Activated CD8-positive, alpha-beta memory T cell treated with anti-CD3 and anti-CD28 coated beads, Interleukin-2, amount 10 ng/mL, durations not matched to agents 7 days and 5 days (primary cell): Measurements from ENCODE around the gene GNPTAB. TPM values are rescaled to one million over a fixed set of nuclear protein-coding genes. Genes with fewer than 3 reads are reported as not detected.

Experiments used
- ATAC-seq: fragments of 150-1000 bp; cut with Tn5 transposase; one replicate; pipeline ENCODE4 v1.10.0; 2021; ENCODE audit warnings: moderate library complexity
- CTCF ChIA-PET: fragments of 350-600 bp; sonication (Branson Sonifier 250); formaldehyde crosslinking; loops from one replicate; lab custom pipeline; 2021; ENCODE audit warnings: antibody characterized with exemption; lab: Charles Lee
- DNase-seq: peaks from one replicate; pipeline ENCODE4 v3.0.0-alpha.2; 2020
- H3K27ac Mint-ChIP-seq: one replicate; pipeline ENCODE4 v1.8.0; 2021; ENCODE audit warnings: mild to moderate bottlenecking, mixed read lengths
- H3K27me3 Mint-ChIP-seq: one replicate; pipeline ENCODE4 v1.8.0; 2021; ENCODE audit warnings: mixed read lengths
- H3K36me3 Mint-ChIP-seq: one replicate; pipeline ENCODE4 v1.8.0; 2021; ENCODE audit warnings: mild to moderate bottlenecking, mixed read lengths
- H3K4me1 Mint-ChIP-seq: one replicate; pipeline ENCODE4 v1.8.0; 2021; ENCODE audit warnings: mixed read lengths
- H3K4me3 Mint-ChIP-seq: one replicate; pipeline ENCODE4 v1.8.0; 2021; ENCODE audit warnings: mild to moderate bottlenecking, moderate library complexity, mixed read lengths
- H3K9me3 Mint-ChIP-seq: one replicate; pipeline ENCODE4 v1.8.0; 2022; ENCODE audit warnings: low read depth, mixed read lengths
- total RNA-seq, 2 experiments: library from RNA; stranded (reverse); gene quantifications; one replicate each; pipeline ENCODE4 v1.2.3, GENCODE V29; 2021

The GNPTAB gene
- total RNA-seq, 2 experiments from 2014 or later: 111 to 156 TPM

DNA sequence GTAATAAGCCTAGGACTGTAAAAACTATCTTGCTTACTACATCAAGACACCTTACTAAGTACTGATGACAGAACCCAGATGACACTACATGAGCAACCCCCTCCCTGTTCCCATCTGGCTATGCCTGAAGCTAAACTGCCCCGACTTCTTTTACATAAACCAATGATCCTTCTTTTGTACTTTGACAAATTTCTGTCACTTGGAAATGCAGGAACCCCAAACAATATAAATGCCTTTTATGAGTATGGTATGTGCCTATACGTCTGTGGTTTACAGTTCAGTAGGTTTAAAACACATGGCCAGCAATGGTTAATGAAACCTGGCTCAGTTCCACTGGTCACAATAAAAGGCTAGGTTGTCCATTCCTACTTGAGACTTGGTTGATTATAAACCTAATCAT, 97.6 kb downstream of the GNPTAB start:
- Mint-ChIP-seq H3K9me3 (no peaks in the 10 kb centered on the region), H3K27ac (no peak overlapping the region), H3K4me3 (no peak overlapping the region), H3K27me3 (no peaks in the 10 kb centered on the region), H3K36me3 (peaks cover 5% of the 10 kb centered on the region), H3K4me1 (no peaks in the 10 kb centered on the region)
- no peak for DNase-seq
- CTCF ChIA-PET: no interaction called here
- ATAC-seq: no peak

DNA sequence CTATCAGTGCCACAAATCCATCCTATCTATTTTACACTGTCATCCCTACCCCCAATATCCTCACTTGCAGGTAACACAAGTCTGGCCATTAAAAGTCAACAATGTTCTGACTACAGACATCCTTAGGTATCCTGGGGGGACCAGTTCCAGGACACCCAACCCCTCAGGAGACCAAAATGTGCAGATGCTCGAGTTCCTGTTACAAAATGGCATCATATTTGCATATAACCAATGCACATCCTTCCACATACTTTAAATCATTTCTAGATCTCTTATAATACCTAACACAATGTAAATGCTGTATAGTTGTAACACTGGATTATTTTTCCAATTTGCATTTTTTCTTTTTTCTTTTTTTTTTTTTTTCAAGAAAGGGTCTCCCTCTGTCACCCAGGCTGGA, 98.4 kb downstream of the GNPTAB start:
- ATAC-seq (no peak), DNase-seq (no peak)
- H3K4me3 Mint-ChIP-seq: no peak overlapping the region
- CTCF ChIA-PET: no interaction called here
- H3K4me1 Mint-ChIP-seq: no peaks in the 10 kb centered on the region
- H3K9me3 Mint-ChIP-seq: no peaks in the 10 kb centered on the region
- H3K27ac Mint-ChIP-seq: no peak overlapping the region
- peaks cover 5% of the 10 kb centered on the region for H3K36me3 Mint-ChIP-seq
- H3K27me3 Mint-ChIP-seq: no peaks in the 10 kb centered on the region

DNA sequence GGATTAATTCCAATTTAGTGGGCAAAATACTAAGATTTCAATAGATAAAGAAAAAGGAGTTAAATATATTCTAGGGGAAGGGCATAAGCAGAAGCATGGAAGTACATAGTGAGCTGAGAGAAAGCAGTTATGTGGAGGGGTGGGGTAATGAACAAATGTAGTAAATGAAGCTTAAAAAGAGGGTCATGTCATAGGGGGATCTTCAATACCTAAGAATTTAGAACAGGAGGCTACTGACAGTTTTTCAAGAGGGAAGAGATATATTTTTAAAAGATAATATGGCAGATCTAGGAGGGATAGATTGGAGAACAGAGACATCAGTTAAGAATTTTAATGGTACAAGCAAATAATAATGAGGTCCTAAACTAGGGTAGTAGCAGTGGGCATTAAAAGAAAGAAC, 100.9 kb downstream of the GNPTAB start:
- no peak for DNase-seq
- Mint-ChIP-seq H3K27ac (no peak overlapping the region), H3K4me3 (no peak overlapping the region), H3K4me1 (peaks cover 5% of the 10 kb centered on the region), H3K27me3 (no peaks in the 10 kb centered on the region), H3K36me3 (peaks cover 13% of the 10 kb centered on the region), H3K9me3 (no peaks in the 10 kb centered on the region)
- CTCF ChIA-PET: no interaction called here
- no peak for ATAC-seq

DNA sequence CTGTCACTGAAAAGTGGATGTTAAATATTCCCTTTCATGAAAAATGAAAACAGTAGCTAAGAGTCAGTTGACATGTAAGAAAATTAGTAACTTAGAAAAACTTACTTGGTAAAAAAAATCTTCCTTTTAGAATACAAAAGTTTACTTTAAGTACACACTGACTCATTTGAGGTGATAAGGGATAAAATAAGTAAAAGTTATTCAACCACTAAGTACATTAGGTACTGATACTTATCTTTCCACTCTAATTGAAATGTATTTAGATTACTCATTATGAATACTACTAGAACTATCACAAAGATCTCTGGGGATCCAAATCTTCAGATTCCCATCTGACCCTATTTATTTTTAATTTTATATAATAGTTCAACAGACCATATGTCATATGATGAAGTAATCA, 103.7 kb downstream of the GNPTAB start:
- no peak overlapping the region for H3K27ac Mint-ChIP-seq
- CTCF ChIA-PET: no interaction called here
- H3K36me3 Mint-ChIP-seq: peaks cover 11% of the 10 kb centered on the region
- H3K27me3 Mint-ChIP-seq: no peaks in the 10 kb centered on the region
- H3K4me3 Mint-ChIP-seq: no peak overlapping the region
- no peak for DNase-seq
- ATAC-seq: no peak
- H3K9me3 Mint-ChIP-seq: no peaks in the 10 kb centered on the region
- H3K4me1 Mint-ChIP-seq: peaks cover 5% of the 10 kb centered on the region

DNA sequence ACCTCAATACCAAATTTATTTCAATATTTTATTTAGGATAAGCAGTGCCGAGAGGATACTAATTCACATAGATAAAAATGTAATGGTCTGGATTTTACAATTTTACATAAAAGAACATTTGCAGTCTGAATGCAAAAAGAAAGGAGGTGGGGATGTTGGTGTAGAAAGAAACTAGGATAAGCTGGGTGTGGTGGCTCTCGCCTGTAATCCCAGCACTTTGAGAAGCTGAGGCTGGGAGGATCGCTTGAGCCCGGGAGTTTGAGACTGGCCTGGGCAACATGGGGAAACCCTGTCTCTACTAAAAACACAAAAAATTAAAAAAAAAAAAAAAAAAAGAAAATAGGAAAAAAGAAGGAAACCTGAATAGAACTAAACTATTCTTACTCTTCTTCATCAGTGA, 108.4 kb downstream of the GNPTAB start:
- peaks cover 19% of the 10 kb centered on the region for H3K36me3 Mint-ChIP-seq
- DNase-seq: no peak
- CTCF ChIA-PET: interaction anchor here (1.1 to 1.7 kb wide), 2 partner anchors 37 to 118 kb away, joined by 5 to 6 read pairs; no protein-coding TSS in a partner anchor

DNA sequence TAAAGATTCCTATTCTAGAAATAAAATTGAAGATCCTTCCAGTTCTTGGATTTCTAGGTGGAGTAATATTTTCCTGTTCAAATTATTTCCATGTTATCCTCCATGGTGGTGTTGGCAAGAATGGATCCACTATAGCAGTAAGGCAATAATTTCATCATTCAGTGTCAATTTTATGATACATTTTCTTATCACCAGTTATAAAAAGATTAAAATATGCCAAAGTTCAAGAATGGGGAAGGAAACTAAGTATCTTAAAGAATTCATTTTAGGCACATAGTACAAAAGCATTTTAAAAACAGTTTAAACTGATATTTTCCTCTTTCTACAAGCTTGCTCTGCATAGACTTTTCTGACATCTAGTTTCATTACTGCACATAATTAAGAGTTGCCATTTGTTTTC, 110.6 kb downstream of the GNPTAB start:
- H3K36me3 Mint-ChIP-seq: peaks cover 13% of the 10 kb centered on the region
- H3K4me1 Mint-ChIP-seq: no peaks in the 10 kb centered on the region
- no peaks in the 10 kb centered on the region for H3K9me3 Mint-ChIP-seq
- DNase-seq (no peak), ATAC-seq (no peak)
- H3K4me3 Mint-ChIP-seq: no peak overlapping the region
- H3K27me3 Mint-ChIP-seq: no peaks in the 10 kb centered on the region
- no peak overlapping the region for H3K27ac Mint-ChIP-seq
- CTCF ChIA-PET: interaction anchor here (1.0 to 1.1 kb wide), 2 partner anchors 50 to 111 kb away, joined by 3 read pairs; no protein-coding TSS in a partner anchor

More for the DNA sequence above, 108.4 kb downstream of the GNPTAB start:
- Mint-ChIP-seq H3K4me3 (no peak overlapping the region), H3K27ac (no peak overlapping the region), H3K27me3 (no peaks in the 10 kb centered on the region), H3K4me1 (peaks cover 5% of the 10 kb centered on the region), H3K9me3 (no peaks in the 10 kb centered on the region)
- ATAC-seq: no peak

DNA sequence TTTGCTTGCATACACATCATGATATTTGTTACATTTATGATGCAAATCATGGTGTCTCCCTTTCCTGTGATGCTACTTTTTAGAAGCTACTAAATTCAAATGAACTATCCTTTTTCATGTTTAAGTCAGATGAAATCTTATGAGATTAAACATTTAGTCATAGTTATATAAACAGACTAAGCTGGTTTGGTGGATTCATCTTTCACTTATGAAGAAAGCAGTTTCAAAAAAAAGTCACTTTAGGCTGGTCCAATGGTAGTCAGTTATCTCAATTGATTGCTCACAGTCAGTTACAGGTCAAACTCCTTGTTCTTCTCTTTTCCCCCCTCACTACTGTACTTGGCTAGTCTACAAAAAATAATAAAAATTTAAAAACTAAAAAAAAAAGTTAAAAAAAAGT, 111.2 kb downstream of the GNPTAB start:
- no peaks in the 10 kb centered on the region for H3K9me3 Mint-ChIP-seq
- CTCF ChIA-PET: interaction anchor here (1.0 to 1.1 kb wide), 2 partner anchors 49 to 112 kb away, joined by 3 read pairs; no protein-coding TSS in a partner anchor
- H3K27ac Mint-ChIP-seq: no peak overlapping the region

DNA sequence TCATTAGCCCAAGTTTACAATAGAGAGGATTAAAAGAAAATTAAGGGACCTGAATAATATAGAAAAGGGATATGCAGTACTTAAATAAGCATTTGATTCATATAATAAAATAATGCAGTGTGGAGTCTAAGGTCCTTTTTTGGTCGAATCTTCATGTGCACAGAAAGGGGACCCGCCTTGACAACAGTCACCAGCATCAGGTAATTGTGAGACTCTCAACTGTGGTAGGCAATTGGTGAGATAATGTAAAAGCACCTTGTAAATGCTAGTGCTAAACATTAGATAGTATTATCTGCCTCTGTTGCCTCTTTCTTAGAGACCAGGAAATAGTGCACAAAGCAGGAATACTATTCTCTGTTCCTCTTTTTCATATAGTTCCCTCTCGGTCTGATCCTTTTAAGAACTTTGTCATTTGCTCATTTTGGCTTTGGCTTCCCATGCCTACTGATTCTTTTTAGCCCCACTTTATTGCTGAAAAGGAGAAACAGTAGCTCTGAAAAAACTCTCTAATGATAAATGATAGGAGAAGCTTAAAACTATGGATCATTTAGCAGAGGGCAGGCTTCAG, 115.8 kb downstream of the GNPTAB start:
- Mint-ChIP-seq H3K36me3 (peaks cover 7% of the 10 kb centered on the region), H3K4me3 (no peak overlapping the region), H3K27me3 (no peaks in the 10 kb centered on the region), H3K9me3 (no peaks in the 10 kb centered on the region), H3K4me1 (peaks cover 6% of the 10 kb centered on the region), H3K27ac (no peak overlapping the region)
- DNase-seq (no peak), ATAC-seq (no peak)
- CTCF ChIA-PET: no interaction called here

More for the DNA sequence above, 111.2 kb downstream of the GNPTAB start:
- Mint-ChIP-seq H3K36me3 (peaks cover 12% of the 10 kb centered on the region), H3K4me1 (no peaks in the 10 kb centered on the region), H3K4me3 (no peak overlapping the region), H3K27me3 (no peaks in the 10 kb centered on the region)
- no peak for ATAC-seq
- DNase-seq: no peak

DNA sequence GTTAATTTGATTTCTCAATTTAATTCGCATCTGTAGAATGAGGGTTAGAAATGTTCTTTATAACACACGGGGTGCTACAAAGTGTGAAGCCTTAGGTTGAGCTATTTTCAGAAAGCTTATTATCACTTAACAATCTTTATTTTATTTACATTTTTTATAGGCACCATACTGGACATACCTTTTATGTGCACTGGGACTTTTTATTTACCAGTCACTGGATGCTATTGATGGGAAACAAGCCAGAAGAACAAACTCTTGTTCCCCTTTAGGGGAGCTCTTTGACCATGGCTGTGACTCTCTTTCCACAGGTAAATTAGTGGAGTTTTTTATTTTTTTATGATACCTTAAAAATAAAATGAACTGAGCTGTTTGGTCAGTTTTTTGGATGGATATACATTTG, 116.8 kb downstream of the GNPTAB start:
- Mint-ChIP-seq H3K4me1 (peaks cover 12% of the 10 kb centered on the region), H3K27me3 (no peaks in the 10 kb centered on the region), H3K9me3 (no peaks in the 10 kb centered on the region), H3K36me3 (peaks cover 7% of the 10 kb centered on the region), H3K4me3 (no peak overlapping the region), H3K27ac (no peak overlapping the region)
- ATAC-seq (no peak), DNase-seq (no peak)
- CTCF ChIA-PET: interaction anchor here (1.3 kb wide), 1 partner anchor 14 kb away, joined by 4 read pairs; no protein-coding TSS in a partner anchor

DNA sequence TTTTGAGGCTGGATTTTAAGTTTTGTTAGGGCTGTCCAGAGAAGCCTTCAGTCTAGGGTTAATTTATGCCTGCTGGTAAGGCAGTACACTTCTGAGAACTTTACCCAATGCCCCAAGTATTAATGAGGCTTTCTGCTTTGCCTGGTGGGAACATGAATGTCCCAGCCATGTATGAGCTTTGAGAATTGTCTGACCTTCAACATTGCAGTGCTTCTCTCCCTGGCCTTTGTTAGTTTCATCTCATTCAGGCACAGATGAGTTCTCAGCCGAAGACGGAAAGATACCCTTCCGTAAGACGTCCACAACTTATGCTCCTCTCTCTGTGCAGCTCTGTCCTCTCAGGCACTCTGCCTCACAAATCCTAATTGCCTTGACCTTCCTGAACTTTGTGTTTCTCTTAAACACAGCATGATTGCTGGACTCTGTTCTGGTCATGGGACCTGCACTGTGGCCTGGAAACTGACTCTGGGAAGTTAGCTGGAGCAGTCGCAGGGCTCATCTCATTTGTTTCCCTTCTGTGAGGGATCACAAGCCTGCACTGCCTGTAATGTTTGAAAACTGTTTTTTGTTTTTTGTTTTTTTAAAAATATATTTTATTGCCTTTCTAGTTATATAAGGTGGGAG, 117.6 kb downstream of the GNPTAB start:
- CTCF ChIA-PET: interaction anchor here (1.3 kb wide), 1 partner anchor 13 kb away, joined by 4 read pairs; no protein-coding TSS in a partner anchor
- Mint-ChIP-seq H3K36me3 (peaks cover 5% of the 10 kb centered on the region), H3K4me1 (peaks cover 14% of the 10 kb centered on the region), H3K27ac (no peak overlapping the region), H3K27me3 (no peaks in the 10 kb centered on the region), H3K9me3 (no peaks in the 10 kb centered on the region), H3K4me3 (no peak overlapping the region)
- ATAC-seq (no peak), DNase-seq (no peak)

DNA sequence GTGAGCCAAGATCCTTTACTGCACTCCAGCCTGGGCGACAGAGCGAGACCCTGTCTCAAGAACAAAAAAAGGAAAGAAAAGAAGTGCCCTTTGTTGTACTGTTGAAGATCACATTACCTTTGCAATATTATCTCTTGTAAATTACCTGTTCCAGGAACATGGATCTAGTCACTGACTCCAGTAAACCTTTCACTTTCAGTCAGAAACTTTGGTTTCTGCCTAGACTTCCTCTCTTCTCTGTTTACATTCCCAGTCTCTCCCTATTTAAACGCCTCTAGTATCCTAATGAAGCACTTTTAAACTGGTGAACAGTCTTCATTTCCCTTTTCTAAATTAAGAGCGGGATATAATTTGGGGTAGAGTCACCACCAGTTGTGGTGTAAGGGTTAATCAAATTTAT, 120.5 kb downstream of the GNPTAB start:
- Mint-ChIP-seq H3K4me1 (peaks cover 14% of the 10 kb centered on the region), H3K27me3 (no peaks in the 10 kb centered on the region), H3K9me3 (no peaks in the 10 kb centered on the region), H3K27ac (no peak overlapping the region), H3K4me3 (no peak overlapping the region), H3K36me3 (peaks cover 1% of the 10 kb centered on the region)
- DNase-seq (no peak), ATAC-seq (no peak)
- CTCF ChIA-PET: no interaction called here

DNA sequence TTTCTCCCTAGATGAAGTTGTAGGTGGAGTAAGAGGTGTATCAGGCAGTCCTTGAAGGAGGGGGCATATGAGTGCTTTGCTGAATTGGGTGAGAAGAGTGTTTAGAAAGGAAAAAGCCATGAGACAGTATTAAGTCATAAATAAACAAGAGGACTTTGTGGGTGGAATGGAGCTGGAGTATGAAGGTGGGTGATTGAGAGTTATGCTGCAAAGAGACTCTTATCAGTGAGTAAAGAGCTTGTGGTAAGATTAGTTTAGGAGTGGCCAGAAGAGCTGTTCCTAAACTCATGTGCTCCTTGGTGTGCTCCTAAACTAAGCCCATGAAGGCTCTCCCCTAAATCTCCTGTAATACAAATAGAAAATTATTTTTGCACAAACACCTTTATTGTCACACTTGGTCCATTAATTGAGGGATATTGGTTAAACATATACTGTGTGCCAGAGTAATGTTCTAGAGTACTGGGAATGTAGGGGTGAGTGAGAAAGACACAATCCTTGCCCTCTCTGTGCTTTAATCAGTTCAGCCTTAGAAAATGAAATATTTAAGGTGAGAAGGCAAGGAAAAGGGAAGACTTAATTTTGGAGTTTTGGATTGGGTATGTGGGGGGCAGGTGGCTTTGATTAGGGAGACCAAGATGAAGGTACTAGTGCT, 123.5 kb downstream of the GNPTAB start:
- H3K27ac Mint-ChIP-seq: no peak overlapping the region
- H3K4me1 Mint-ChIP-seq: peaks cover 14% of the 10 kb centered on the region
- no peak overlapping the region for H3K4me3 Mint-ChIP-seq
- H3K9me3 Mint-ChIP-seq: no peaks in the 10 kb centered on the region
- no peaks in the 10 kb centered on the region for H3K36me3 Mint-ChIP-seq
- DNase-seq (no peak), ATAC-seq (no peak)
- H3K27me3 Mint-ChIP-seq: no peaks in the 10 kb centered on the region
- CTCF ChIA-PET: interaction anchor here (1.3 kb wide), 1 partner anchor 7 kb away, joined by 5 read pairs; no protein-coding TSS in a partner anchor

DNA sequence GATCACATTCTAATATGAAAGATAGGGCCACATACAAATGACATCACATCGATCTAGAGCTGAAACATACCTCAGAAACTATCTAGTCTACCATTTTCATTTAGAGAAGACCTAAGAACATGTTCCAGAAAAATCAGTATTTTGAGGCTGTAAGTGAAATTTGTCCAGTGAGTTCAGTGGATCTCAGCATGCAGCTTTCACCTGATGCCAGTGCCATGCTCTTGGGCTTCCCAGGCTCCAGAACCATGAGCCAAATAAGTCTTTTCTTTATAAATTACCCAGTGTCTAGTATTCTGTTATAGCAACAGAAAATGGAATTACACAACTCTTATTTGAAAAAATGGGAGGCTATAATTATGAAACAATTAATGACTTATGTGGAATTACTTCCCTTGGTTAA, 124.4 kb downstream of the GNPTAB start:
- DNase-seq: no peak
- CTCF ChIA-PET: no interaction called here
- Mint-ChIP-seq H3K9me3 (no peaks in the 10 kb centered on the region), H3K27ac (no peak overlapping the region), H3K4me1 (peaks cover 14% of the 10 kb centered on the region), H3K36me3 (peaks cover 2% of the 10 kb centered on the region), H3K27me3 (no peaks in the 10 kb centered on the region), H3K4me3 (no peak overlapping the region)
- ATAC-seq: no peak

DNA sequence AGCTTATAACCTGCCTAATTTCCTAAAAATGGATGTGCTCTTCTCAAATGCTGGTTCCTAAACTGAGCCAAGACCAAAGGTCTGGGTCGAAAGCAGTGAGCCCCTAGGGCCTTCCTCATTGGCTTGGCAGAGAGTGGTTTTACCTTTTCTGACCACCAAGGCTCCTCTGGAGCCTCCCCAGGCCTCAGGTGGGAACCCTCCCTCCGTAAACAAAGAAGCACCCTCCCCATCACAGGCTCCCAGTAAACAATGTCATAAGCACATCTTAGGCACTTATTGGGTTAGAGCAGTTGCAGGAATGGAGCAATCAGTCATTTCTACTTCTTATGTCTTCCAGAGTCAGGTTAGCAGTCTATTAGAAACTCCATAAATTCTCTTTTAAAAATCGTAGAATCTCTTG, 127.3 kb downstream of the GNPTAB start:
- CTCF ChIA-PET: no interaction called here
- no peak overlapping the region for H3K4me3 Mint-ChIP-seq
- no peaks in the 10 kb centered on the region for H3K27me3 Mint-ChIP-seq
- H3K36me3 Mint-ChIP-seq: peaks cover 2% of the 10 kb centered on the region
- H3K4me1 Mint-ChIP-seq: peaks cover 15% of the 10 kb centered on the region
- H3K9me3 Mint-ChIP-seq: no peaks in the 10 kb centered on the region
- no peak for DNase-seq
- no peak for ATAC-seq
- no peak overlapping the region for H3K27ac Mint-ChIP-seq
